Measurements from ENCODE around the gene GANC.

- TF ChIP-seq CTCF (conservative IDR thresholded peaks at IDR 0.05 in 1 of 2, IDR thresholded peaks at IDR 0.05 in 1 of 2; ENCODE audit: extremely low read depth in 1 of 2, insufficient read depth in 1 of 2, low read depth in 1 of 2, low read length in 2 of 2) (no peak), EZH2 (IDR thresholded peaks at IDR 0.05; ENCODE audit: borderline replicate concordance, low read length) (no peak)
Observed at GRCh38 chr15:42359985-42360384, 87.0 kb downstream of the GANC start.

Data from mammary epithelial cell (primary cell).